HepG2 (cell line): ENCODE results near the gene SCN4B. TPM values are rescaled to one million over a fixed set of nuclear protein-coding genes. Genes with fewer than 3 reads are reported as not detected.

ENCODE experiments used
- AHR ChIP-seq: IDR thresholded peaks from 2 replicates; pipeline ENCODE4 v1.6.1; 2018; ENCODE audit warnings: missing genetic modification reagents, missing compliant biosample characterization
- ARNT2 ChIP-seq: sonication (generic); formaldehyde crosslinking; IDR thresholded peaks from 2 replicates; pipeline ENCODE4 v1.8.0; 2022; ENCODE audit warnings: mild to moderate bottlenecking, low read depth, missing genetic modification reagents, moderate library complexity
- ATF7 ChIP-seq, 2 experiments: fragments of 450-650 bp in 1 of 2; sonication (generic) in 1 of 2; formaldehyde crosslinking in 1 of 2; IDR thresholded peaks; 2 replicates each; pipeline versions ENCODE4 v1.4.0 to v1.6.1; 2016 to 2020; ENCODE audit warnings: antibody characterized with exemption in 1 of 2, mild to moderate bottlenecking in 1 of 2, missing genetic modification reagents in 1 of 2
- BORCS8-MEF2B ChIP-seq: sonication (generic); formaldehyde crosslinking; IDR thresholded peaks from 2 replicates; pipeline ENCODE4 v1.8.0; 2022; ENCODE audit warnings: mild to moderate bottlenecking, missing genetic modification reagents
- HMGA1 ChIP-seq: sonication (generic); formaldehyde crosslinking; conservative IDR thresholded peaks from 2 replicates; pipeline ENCODE4 v1.4.0; 2020; ENCODE audit warnings: missing genetic modification reagents
- ISL2 ChIP-seq: sonication (generic); formaldehyde crosslinking; IDR thresholded peaks from 2 replicates; pipeline ENCODE4 v1.5.0; 2020; ENCODE audit warnings: missing genetic modification reagents
- KDM5A ChIP-seq: fragments of 200-600 bp; sonication (generic); IDR thresholded peaks from 2 replicates; pipeline ENCODE4 v1.7.0; 2018; ENCODE audit warnings: antibody characterized with exemption, mild to moderate bottlenecking, low read length, borderline replicate concordance
- LBX2 ChIP-seq: sonication (generic); formaldehyde crosslinking; IDR thresholded peaks from 2 replicates; pipeline ENCODE4 v1.5.0; 2020; ENCODE audit warnings: missing genetic modification reagents, mild to moderate bottlenecking, borderline replicate concordance
- MAF1 ChIP-seq: sonication (generic); formaldehyde crosslinking; IDR thresholded peaks from 2 replicates; pipeline ENCODE4 v1.5.0; 2020; ENCODE audit warnings: missing genetic modification reagents, borderline replicate concordance
- SUZ12 ChIP-seq: fragments of 150-350 bp; IDR thresholded peaks from 2 replicates; pipeline ENCODE4 v1.6.1; 2014; ENCODE audit warnings: low read depth, low read length
- TCF7L2 ChIP-seq: IDR thresholded peaks from 2 replicates; pipeline ENCODE4 v1.6.1; 2011; ENCODE audit warnings: mild to moderate bottlenecking, low read depth, low read length, moderate library complexity
- UBTF ChIP-seq: sonication (generic); formaldehyde crosslinking; IDR thresholded peaks from 2 replicates; pipeline ENCODE4 v1.4.0; 2020; ENCODE audit warnings: mild to moderate bottlenecking, missing genetic modification reagents
- WIZ ChIP-seq: sonication (generic); formaldehyde crosslinking; IDR thresholded peaks from 2 replicates; pipeline ENCODE4 v1.5.1; 2020; ENCODE audit warnings: mild to moderate bottlenecking, missing genetic modification reagents
- ZBTB3 ChIP-seq: sonication (generic); formaldehyde crosslinking; IDR thresholded peaks from 2 replicates; pipeline ENCODE4 v1.4.0; 2020; ENCODE audit warnings: low read depth, mild to moderate bottlenecking, moderate library complexity, missing genetic modification reagents, borderline replicate concordance
- ZFP91 ChIP-seq: sonication (generic); formaldehyde crosslinking; IDR thresholded peaks from 2 replicates; pipeline ENCODE4 v1.9.0; 2022; ENCODE audit warnings: missing genetic modification reagents, mild to moderate bottlenecking, borderline replicate concordance
- ZNF431 ChIP-seq: sonication (generic); formaldehyde crosslinking; IDR thresholded peaks from 2 replicates; pipeline ENCODE4 v1.9.0; 2022; ENCODE audit warnings: missing genetic modification reagents, low read depth, mild to moderate bottlenecking, borderline replicate concordance
- ZNF576 ChIP-seq: sonication (generic); formaldehyde crosslinking; IDR thresholded peaks from 2 replicates; pipeline ENCODE4 v1.4.0; 2020; ENCODE audit warnings: mild to moderate bottlenecking, missing genetic modification reagents
- ZNF713 ChIP-seq: sonication (generic); formaldehyde crosslinking; IDR thresholded peaks from 2 replicates; pipeline ENCODE4 v1.4.0; 2020; ENCODE audit warnings: mild to moderate bottlenecking, missing genetic modification reagents
- ZNF761 ChIP-seq: sonication (generic); formaldehyde crosslinking; conservative IDR thresholded peaks from 2 replicates; pipeline ENCODE4 v1.4.0; 2020; ENCODE audit warnings: mild to moderate bottlenecking, missing genetic modification reagents
- ZNF782 ChIP-seq: sonication (generic); formaldehyde crosslinking; IDR thresholded peaks from 2 replicates; pipeline ENCODE4 v1.4.0; 2020; ENCODE audit warnings: missing genetic modification reagents, mild to moderate bottlenecking, borderline replicate concordance
- ZSCAN20 ChIP-seq: sonication (generic); formaldehyde crosslinking; IDR thresholded peaks from 2 replicates; pipeline ENCODE4 v1.4.0; 2020; ENCODE audit warnings: missing genetic modification reagents, mild to moderate bottlenecking, borderline replicate concordance
- ZSCAN5A ChIP-seq: sonication (generic); formaldehyde crosslinking; IDR thresholded peaks from 2 replicates; pipeline ENCODE4 v1.8.0; 2022; ENCODE audit warnings: mild to moderate bottlenecking, missing genetic modification reagents, borderline replicate concordance
- polyA plus RNA-seq, 8 experiments: library from polyadenylated mRNA; depleted of rRNA in 3 of 8; stranded (reverse) in 7 of 8; unstranded in 1 of 8; fragments of >200 nt; fragmentation: Illumina TruSeq in 4 of 8; extraction: Trizol in 4 of 8; gene quantifications; 2 replicates each; pipeline versions ENCODE4 v1.2.1 to v1.2.3, GENCODE V29; 2011 to 2016; ENCODE audit warnings: low read depth in 4 of 8, missing spikeins in 1 of 8, mixed read lengths in 1 of 8; ENCODE audit not compliant: insufficient read depth in 1 of 8
- total RNA-seq, 5 experiments: library from RNA; depleted of rRNA; stranded (reverse); fragments of >200 nt; fragmentation: Illumina TruSeq; extraction: Trizol; gene quantifications; 2 replicates each; pipeline ENCODE4 v1.2.3, GENCODE V29; 2016; ENCODE audit warnings: low read depth in 1 of 5

SCN4B gene
- total and polyA plus RNA-seq, 2 of the 13 experiments (the other 11 are each of a cell fraction or from before 2014, with no cell fraction given), result 0.04 to 0.29 TPM

GRCh38 chr11:118194835-118195627, 42.4 kb upstream of the SCN4B start (continued):
- TF ChIP-seq ZNF431 (CRISPR knock-in tag) (peak; percentile 77; the same call in 1 of the 2 replicates), ARNT2 (CRISPR knock-in tag) (0 out of 2 replicates have a peak, but pooled peaks have one; percentile 24), ISL2 (CRISPR knock-in tag) (peak; percentile 57; the same call in 1 of the 2 replicates), WIZ (CRISPR knock-in tag) (no peak), ZSCAN5A (CRISPR knock-in tag) (peak; percentile 22; the same call in 1 of the 2 replicates), HMGA1 (no peak), ZFP91 (CRISPR knock-in tag) (peak; percentile 79), ZNF782 (CRISPR knock-in tag) (no peak), ZBTB3 (CRISPR knock-in tag) (no peak), BORCS8-MEF2B (CRISPR knock-in tag) (peak; percentile 40; the same call in 1 of the 2 replicates), SUZ12 (no peak), TCF7L2 (no peak; the same call in 1 of the 2 replicates), ZNF713 (CRISPR knock-in tag) (0 out of 2 replicates have a peak, but pooled peaks have one; percentile 39), ZNF576 (CRISPR knock-in tag) (no peak), UBTF (CRISPR knock-in tag) (peak; percentile 70), AHR (CRISPR knock-in tag) (0 out of 2 replicates have a peak, but pooled peaks have one; percentile 18), KDM5A (no peak; the same call in 1 of the 2 replicates), ZNF761 (CRISPR knock-in tag) (no peak), LBX2 (CRISPR knock-in tag) (no peak), ZSCAN20 (CRISPR knock-in tag) (peak; percentile 67; the same call in 1 of the 2 replicates), ATF7 (IDR thresholded peaks at IDR 0.05) (peak; percentile 45; the same call in 1 of the 2 replicates), ATF7 (CRISPR knock-in tag; IDR thresholded peaks at IDR 0.05) (peak; percentile 89), MAF1 (CRISPR knock-in tag) (no peak)
